A549 (cell line): Measurements from ENCODE around the gene FAHD1. TPM values are rescaled to one million over a fixed set of nuclear protein-coding genes. Genes with fewer than 3 reads are reported as not detected.

Source experiments
- ATAC-seq, 2 experiments: fragments of 200-7000 bp in 1 of 2; fragments of >200 bp in 1 of 2; cut with Nextera tagmentation in 1 of 2; cut with Tn5 transposase in 1 of 2; 3 replicates each; pipeline versions ENCODE4 v1.8.0 to v1.9.1; 2018 to 2020; ENCODE audit warnings: mild to moderate bottlenecking in 1 of 2, moderate library complexity in 1 of 2
- CTCF ChIA-PET: fragments of 300-600 bp; sonication (Branson Sonifier 250); formaldehyde crosslinking; extraction: SDS; loops from one replicate; lab custom pipeline; 2021; ENCODE audit warnings: antibody characterized with exemption, inconsistent platforms; lab: Yijun Ruan, JAX
- POLR2A ChIA-PET: fragments of 350-600 bp; formaldehyde crosslinking; extraction: SDS; loops from one replicate; lab custom pipeline; 2021; ENCODE audit warnings: antibody characterized with exemption, inconsistent platforms; lab: Yijun Ruan, JAX
- DNase-seq, 2 experiments: peaks; one replicate each; pipeline versions ENCODE4 v3.0.0 to v3.0.0-alpha.2; 2011 to 2016; ENCODE audit warnings: low read depth in 1 of 2, low spot score in 1 of 2
- FAIRE-seq: peaks from 2 replicates; lab custom pipeline; 2011; peaks lifted over from hg19 to GRCh38; lab: Jason Lieb, UNC
- H3K27ac ChIP-seq, 2 experiments: fragments of >200 bp; sonication (Bioruptor Twin); formaldehyde crosslinking; 3 replicates each; pipeline ENCODE4 v1.5.1; 2016 to 2017
- H3K4me1 ChIP-seq: fragments of >200 bp; sonication (Bioruptor Twin); formaldehyde crosslinking; 3 replicates; pipeline ENCODE4 v1.6.1; 2016
- H3K4me2 ChIP-seq: fragments of >200 bp; sonication (Bioruptor Twin); formaldehyde crosslinking; 3 replicates; pipeline ENCODE4 v1.6.1; 2016
- H3K4me3 ChIP-seq: fragments of >200 bp; sonication (Bioruptor Twin); formaldehyde crosslinking; 3 replicates; pipeline ENCODE4 v1.5.1; 2016
- H3K9me3 ChIP-seq: fragments of >200 bp; sonication (Bioruptor Twin); formaldehyde crosslinking; 3 replicates; pipeline ENCODE4 v1.6.1; 2016
- CEBPB ChIP-seq, 2 experiments: fragments of >200 bp in 1 of 2; sonication (Bioruptor Twin) in 1 of 2; formaldehyde crosslinking in 1 of 2; IDR thresholded peaks; 2 replicates each; pipeline ENCODE4 v1.6.1; 2012 to 2016
- CHD2 ChIP-seq: fragments of 150-350 bp; IDR thresholded peaks from 2 replicates; pipeline ENCODE4 v1.6.1; 2014; ENCODE audit warnings: low read length; ENCODE audit not compliant: partially characterized antibody
- EHF ChIP-seq: fragments of 250-450 bp; sonication (Bioruptor Pico); IDR thresholded peaks from 2 replicates; pipeline ENCODE4 v1.5.0; 2020; ENCODE audit warnings: mild to moderate bottlenecking
- EHMT2 ChIP-seq: fragments of 200-600 bp; sonication (generic); IDR thresholded peaks from 2 replicates; pipeline ENCODE4 v1.6.1; 2016; ENCODE audit warnings: antibody characterized with exemption, low read depth, mild to moderate bottlenecking, moderate library complexity
- ESRRA ChIP-seq: fragments of 150-350 bp; IDR thresholded peaks from 2 replicates; pipeline ENCODE4 v1.6.1; 2014; ENCODE audit warnings: mild to moderate bottlenecking, low read length, borderline replicate concordance
- FOSL2 ChIP-seq, 2 experiments: fragments of 450-650 bp in 1 of 2; fragments of >200 bp in 1 of 2; sonication (Bioruptor Twin) in 1 of 2; formaldehyde crosslinking; IDR thresholded peaks; 2 replicates each; pipeline versions ENCODE4 v1.5.0 to v1.6.1; 2016 to 2020; ENCODE audit warnings: mild to moderate bottlenecking in 1 of 2, moderate library complexity in 1 of 2
- GATA3 ChIP-seq: IDR thresholded peaks from 2 replicates; pipeline ENCODE4 v1.6.1; 2012; ENCODE audit warnings: borderline replicate concordance
- HEYL ChIP-seq: fragments of 250-450 bp; sonication (Bioruptor Pico); IDR thresholded peaks from 2 replicates; pipeline ENCODE4 v1.8.0; 2021; ENCODE audit warnings: mild to moderate bottlenecking, moderate library complexity
- HOXB5 ChIP-seq: fragments of 250-450 bp; sonication (Bioruptor Pico); IDR thresholded peaks from 2 replicates; pipeline ENCODE4 v1.5.0; 2020; ENCODE audit warnings: mild to moderate bottlenecking, moderate library complexity
- JUN ChIP-seq, 2 experiments: fragments of >200 bp; sonication (Bioruptor Twin); formaldehyde crosslinking; IDR thresholded peaks; 2 replicates in 1 of 2; 3 replicates in 1 of 2; pipeline ENCODE4 v1.6.1; 2016 to 2017
- KDM5A ChIP-seq: fragments of 200-600 bp; sonication (generic); IDR thresholded peaks from 2 replicates; pipeline ENCODE4 v1.6.1; 2016; ENCODE audit warnings: antibody characterized with exemption, mild to moderate bottlenecking
- MAFK ChIP-seq: fragments of 450-650 bp; IDR thresholded peaks from 2 replicates; pipeline ENCODE4 v1.6.1; 2014; ENCODE audit not compliant: partially characterized antibody
- MYC ChIP-seq: IDR thresholded peaks from 2 replicates; pipeline ENCODE4 v1.6.1; 2012; ENCODE audit warnings: mild to moderate bottlenecking, inconsistent platforms, low read length, improper control_type of control experiment, borderline replicate concordance
- PHF8 ChIP-seq: fragments of 200-600 bp; sonication (generic); IDR thresholded peaks from 2 replicates; pipeline ENCODE4 v1.6.1; 2016; ENCODE audit warnings: low read depth, mild to moderate bottlenecking, antibody characterized with exemption, moderate library complexity, borderline replicate concordance
- POLR2A ChIP-seq: IDR thresholded peaks from 2 replicates; pipeline ENCODE4 v1.6.1; 2012; ENCODE audit warnings: mild to moderate bottlenecking, low read length
- RFX5 ChIP-seq: fragments of 450-650 bp; IDR thresholded peaks from 2 replicates; pipeline ENCODE4 v1.7.1; 2014; ENCODE audit warnings: antibody characterized with exemption, mild to moderate bottlenecking, moderate library complexity
- TFCP2L1 ChIP-seq: fragments of 250-450 bp; sonication (Bioruptor Pico); IDR thresholded peaks from 2 replicates; pipeline ENCODE4 v1.5.0; 2021; ENCODE audit warnings: mild to moderate bottlenecking
- WGBS: methylation state at CpG from one replicate; pipeline ENCODE4 v1.1.6; 2017; ENCODE audit errors: missing lambda C conversion rate; 5-methylcytosine and 5-hydroxymethylcytosine counted together
- polyA minus RNA-seq: library from RNA; depleted of rRNA, polyadenylated mRNA; stranded (reverse); fragments of >200 nt; gene quantifications from 2 replicates; pipeline ENCODE4 v1.2.3, GENCODE V29; 2011; rRNA and poly(A)+ RNA removed
- polyA plus RNA-seq, 4 experiments: library from polyadenylated mRNA; depleted of rRNA in 3 of 4; stranded (reverse); fragments of >200 nt; fragmentation: RNase III in 1 of 4; extraction: RNeasy Plus Mini Kit Qiagen cat#74134 plus additional on column Dnase treatment in 1 of 4; gene quantifications; 2 replicates in 3 of 4; 3 replicates in 1 of 4; pipeline ENCODE4 v1.2.3, GENCODE V29; 2011 to 2017
- TF ChIP-seq, protein P1 (sequence below): fragments of 150-350 bp; IDR thresholded peaks from 2 replicates; pipeline ENCODE4 v1.6.1; 2014; ENCODE audit warnings: low read depth, mild to moderate bottlenecking, low read length
- TF ChIP-seq, protein P2 (sequence below): IDR thresholded peaks from 2 replicates; pipeline ENCODE4 v1.6.1; 2012
- TF ChIP-seq, protein P3 (sequence below): fragments of 450-650 bp; IDR thresholded peaks from 2 replicates; pipeline ENCODE4 v1.6.1; 2014; ENCODE audit warnings: antibody characterized with exemption
- TF ChIP-seq, protein P4 (sequence below): fragments of >200 bp; sonication (Bioruptor Twin); formaldehyde crosslinking; IDR thresholded peaks from 2 replicates; pipeline ENCODE4 v1.6.1; 2016
- TF ChIP-seq, protein P5 (sequence below): fragments of 200-600 bp; sonication (generic); IDR thresholded peaks from 2 replicates; pipeline ENCODE4 v1.6.1; 2016; ENCODE audit warnings: antibody characterized with exemption, mild to moderate bottlenecking, moderate library complexity
- TF ChIP-seq, protein P6 (sequence below): fragments of 250-450 bp; sonication (Bioruptor Pico); IDR thresholded peaks from 2 replicates; pipeline ENCODE4 v1.5.0; 2021; ENCODE audit warnings: mild to moderate bottlenecking, moderate library complexity, borderline replicate concordance
- TF ChIP-seq, protein P7 (sequence below): fragments of >200 bp; sonication (Bioruptor Twin); formaldehyde crosslinking; IDR thresholded peaks from 3 replicates; pipeline ENCODE4 v1.6.1; 2016
- TF ChIP-seq, protein P8 (sequence below): IDR thresholded peaks from 2 replicates; pipeline ENCODE4 v1.6.1; 2012; ENCODE audit warnings: low read depth, borderline replicate concordance

FAHD1 gene
- polyA plus RNA-seq (2011; rRNA removed), result 30.2 and 30.6 TPM in 2 replicates
- 78.6 and 81.8 TPM in 2 replicates for polyA plus RNA-seq (2012; cell fraction: cytosol; rRNA removed)
- 34.3 and 52.4 TPM in 2 replicates for polyA plus RNA-seq (2012; cell fraction: nucleus; rRNA removed)
- polyA plus RNA-seq (2017; fragmentation: RNase III; extraction: RNeasy Plus Mini Kit Qiagen cat#74134 plus additional on column Dnase treatment), result 63.2 to 68.4 TPM (median 64.5 TPM) in 3 replicates
- 14.8 and 19.4 TPM in 2 replicates for polyA minus RNA-seq

DNA sequence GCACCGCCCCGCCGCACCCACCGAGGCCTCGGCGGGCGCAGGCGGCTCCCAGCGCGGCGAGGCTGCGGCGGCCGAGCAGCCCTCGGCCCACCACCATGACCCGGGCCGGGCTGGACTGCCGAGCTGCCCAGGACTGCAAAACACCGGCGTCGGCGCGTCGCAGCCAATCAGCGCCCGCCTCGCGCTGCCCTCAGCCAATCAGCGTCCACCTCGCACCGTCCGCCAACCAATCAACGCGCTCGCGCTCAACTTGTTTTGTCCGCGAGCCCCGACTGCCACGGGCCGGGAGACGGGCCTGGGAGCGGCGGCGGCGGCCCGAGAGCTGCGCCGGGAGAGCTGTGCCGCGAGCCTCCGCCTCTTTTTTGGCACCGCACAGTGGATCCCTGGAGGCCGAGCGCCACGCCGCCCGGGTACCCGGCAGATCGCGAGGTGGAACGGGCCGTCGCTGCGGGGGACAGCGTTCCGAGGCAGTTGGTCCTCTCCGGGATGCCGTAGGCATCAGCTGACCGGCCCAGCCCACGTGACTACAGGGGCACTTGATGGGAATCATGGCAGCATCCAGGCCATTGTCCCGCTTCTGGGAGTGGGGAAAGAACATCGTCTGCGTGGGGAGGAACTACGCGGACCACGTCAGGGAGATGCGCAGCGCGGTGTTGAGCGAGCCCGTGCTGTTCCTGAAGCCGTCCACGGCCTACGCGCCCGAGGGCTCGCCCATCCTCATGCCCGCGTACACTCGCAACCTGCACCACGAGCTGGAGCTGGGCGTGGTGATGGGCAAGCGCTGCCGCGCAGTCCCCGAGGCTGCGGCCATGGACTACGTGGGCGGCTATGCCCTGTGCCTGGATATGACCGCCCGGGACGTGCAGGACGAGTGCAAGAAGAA is at the start of gene FAHD1, which contains the start of gene HAGH:
TSS of gene FAHD1 (plus strand) at position 516 of the 883 bp plus-strand sequence. CDS start at position 549, 33 bp downstream.
TSS of gene HAGH (minus strand) at position 135 of the 883 bp plus-strand sequence. CDS start at position 97, 38 bp downstream.
- peak within 1 kb of the TSS; percentile 98 for H3K4me2 ChIP-seq
- ChIA-PET CTCF (interaction anchor here (0.8 to 1.2 kb wide), 5 partner anchors 12 to 44 kb away, joined by 3 to 4 read pairs (median 4); partner anchors contain the start of genes NUBP2 and SPSB3), POLR2A (interaction anchor here (0.5 to 1.9 kb wide), 8 partner anchors 20 to 531 kb away, joined by 3 to 12 read pairs (median 4); partner anchors contain the start of genes CRAMP1, IFT140, NUBP2 and RPS2)
- H3K9me3 ChIP-seq, result no peaks in the 10 kb centered on the region
- ATAC-seq, result peak; percentile 89 to 94
- H3K4me3 ChIP-seq, result peak within 1 kb of the TSS; percentile 67
- peak within 1 kb of the TSS; percentile 89 to 95 for H3K27ac ChIP-seq
- H3K4me1 ChIP-seq, result peaks cover 22% of the 10 kb centered on the region
- under 1% methylated on average over 30 of the region's 104 CpGs for WGBS
- FAIRE-seq, result peak; percentile 32
- DNase-seq, result peak; percentile 98 to 99
- TF ChIP-seq HEYL (CRISPR knock-in tag), result no peak
- peak; percentile 50; the same call in 1 of the 2 replicates for TF ChIP-seq GATA3
- TF ChIP-seq, protein P1, sequence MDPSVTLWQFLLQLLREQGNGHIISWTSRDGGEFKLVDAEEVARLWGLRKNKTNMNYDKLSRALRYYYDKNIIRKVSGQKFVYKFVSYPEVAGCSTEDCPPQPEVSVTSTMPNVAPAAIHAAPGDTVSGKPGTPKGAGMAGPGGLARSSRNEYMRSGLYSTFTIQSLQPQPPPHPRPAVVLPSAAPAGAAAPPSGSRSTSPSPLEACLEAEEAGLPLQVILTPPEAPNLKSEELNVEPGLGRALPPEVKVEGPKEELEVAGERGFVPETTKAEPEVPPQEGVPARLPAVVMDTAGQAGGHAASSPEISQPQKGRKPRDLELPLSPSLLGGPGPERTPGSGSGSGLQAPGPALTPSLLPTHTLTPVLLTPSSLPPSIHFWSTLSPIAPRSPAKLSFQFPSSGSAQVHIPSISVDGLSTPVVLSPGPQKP, result no peak
- peak; percentile 74; the same call in 1 of the 2 replicates for TF ChIP-seq HOXB5 (CRISPR knock-in tag)
- no peak for TF ChIP-seq EHMT2
- no peak for TF ChIP-seq EHF (CRISPR knock-in tag)
- TF ChIP-seq MAFK, result peak; percentile 1
- TF ChIP-seq, protein P2, sequence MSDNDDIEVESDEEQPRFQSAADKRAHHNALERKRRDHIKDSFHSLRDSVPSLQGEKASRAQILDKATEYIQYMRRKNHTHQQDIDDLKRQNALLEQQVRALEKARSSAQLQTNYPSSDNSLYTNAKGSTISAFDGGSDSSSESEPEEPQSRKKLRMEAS, result peak; percentile 98
- 0 out of 2 replicates have a peak, but pooled peaks have one; percentile 5 for TF ChIP-seq TFCP2L1 (CRISPR knock-in tag)
- TF ChIP-seq MYC, result peak; percentile 72
- peak; percentile 99 for TF ChIP-seq KDM5A
- no peak; a peak in 1 of 4 replicates for TF ChIP-seq CEBPB (IDR thresholded peaks at IDR 0.05)
- peak; percentile 58; the same call in 1 of the 2 replicates for TF ChIP-seq PHF8
- TF ChIP-seq, protein P3, sequence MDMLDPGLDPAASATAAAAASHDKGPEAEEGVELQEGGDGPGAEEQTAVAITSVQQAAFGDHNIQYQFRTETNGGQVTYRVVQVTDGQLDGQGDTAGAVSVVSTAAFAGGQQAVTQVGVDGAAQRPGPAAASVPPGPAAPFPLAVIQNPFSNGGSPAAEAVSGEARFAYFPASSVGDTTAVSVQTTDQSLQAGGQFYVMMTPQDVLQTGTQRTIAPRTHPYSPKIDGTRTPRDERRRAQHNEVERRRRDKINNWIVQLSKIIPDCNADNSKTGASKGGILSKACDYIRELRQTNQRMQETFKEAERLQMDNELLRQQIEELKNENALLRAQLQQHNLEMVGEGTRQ, result peak; percentile 99
- peak in 1 of 2 experiments; percentile 94; a peak in 3 of 5 replicates for TF ChIP-seq JUN (IDR thresholded peaks at IDR 0.05)
- TF ChIP-seq, protein P4, sequence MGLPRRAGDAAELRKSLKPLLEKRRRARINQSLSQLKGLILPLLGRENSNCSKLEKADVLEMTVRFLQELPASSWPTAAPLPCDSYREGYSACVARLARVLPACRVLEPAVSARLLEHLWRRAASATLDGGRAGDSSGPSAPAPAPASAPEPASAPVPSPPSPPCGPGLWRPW, result no peak
- peak; percentile 91 for TF ChIP-seq RFX5
- TF ChIP-seq, protein P5, sequence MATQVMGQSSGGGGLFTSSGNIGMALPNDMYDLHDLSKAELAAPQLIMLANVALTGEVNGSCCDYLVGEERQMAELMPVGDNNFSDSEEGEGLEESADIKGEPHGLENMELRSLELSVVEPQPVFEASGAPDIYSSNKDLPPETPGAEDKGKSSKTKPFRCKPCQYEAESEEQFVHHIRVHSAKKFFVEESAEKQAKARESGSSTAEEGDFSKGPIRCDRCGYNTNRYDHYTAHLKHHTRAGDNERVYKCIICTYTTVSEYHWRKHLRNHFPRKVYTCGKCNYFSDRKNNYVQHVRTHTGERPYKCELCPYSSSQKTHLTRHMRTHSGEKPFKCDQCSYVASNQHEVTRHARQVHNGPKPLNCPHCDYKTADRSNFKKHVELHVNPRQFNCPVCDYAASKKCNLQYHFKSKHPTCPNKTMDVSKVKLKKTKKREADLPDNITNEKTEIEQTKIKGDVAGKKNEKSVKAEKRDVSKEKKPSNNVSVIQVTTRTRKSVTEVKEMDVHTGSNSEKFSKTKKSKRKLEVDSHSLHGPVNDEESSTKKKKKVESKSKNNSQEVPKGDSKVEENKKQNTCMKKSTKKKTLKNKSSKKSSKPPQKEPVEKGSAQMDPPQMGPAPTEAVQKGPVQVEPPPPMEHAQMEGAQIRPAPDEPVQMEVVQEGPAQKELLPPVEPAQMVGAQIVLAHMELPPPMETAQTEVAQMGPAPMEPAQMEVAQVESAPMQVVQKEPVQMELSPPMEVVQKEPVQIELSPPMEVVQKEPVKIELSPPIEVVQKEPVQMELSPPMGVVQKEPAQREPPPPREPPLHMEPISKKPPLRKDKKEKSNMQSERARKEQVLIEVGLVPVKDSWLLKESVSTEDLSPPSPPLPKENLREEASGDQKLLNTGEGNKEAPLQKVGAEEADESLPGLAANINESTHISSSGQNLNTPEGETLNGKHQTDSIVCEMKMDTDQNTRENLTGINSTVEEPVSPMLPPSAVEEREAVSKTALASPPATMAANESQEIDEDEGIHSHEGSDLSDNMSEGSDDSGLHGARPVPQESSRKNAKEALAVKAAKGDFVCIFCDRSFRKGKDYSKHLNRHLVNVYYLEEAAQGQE, result peak; percentile 22; the same call in 1 of the 2 replicates
- TF ChIP-seq FOSL2 (IDR thresholded peaks at IDR 0.05), result no peak
- no peak for TF ChIP-seq FOSL2 (CRISPR knock-in tag; IDR thresholded peaks at IDR 0.05)
- TF ChIP-seq, protein P6, sequence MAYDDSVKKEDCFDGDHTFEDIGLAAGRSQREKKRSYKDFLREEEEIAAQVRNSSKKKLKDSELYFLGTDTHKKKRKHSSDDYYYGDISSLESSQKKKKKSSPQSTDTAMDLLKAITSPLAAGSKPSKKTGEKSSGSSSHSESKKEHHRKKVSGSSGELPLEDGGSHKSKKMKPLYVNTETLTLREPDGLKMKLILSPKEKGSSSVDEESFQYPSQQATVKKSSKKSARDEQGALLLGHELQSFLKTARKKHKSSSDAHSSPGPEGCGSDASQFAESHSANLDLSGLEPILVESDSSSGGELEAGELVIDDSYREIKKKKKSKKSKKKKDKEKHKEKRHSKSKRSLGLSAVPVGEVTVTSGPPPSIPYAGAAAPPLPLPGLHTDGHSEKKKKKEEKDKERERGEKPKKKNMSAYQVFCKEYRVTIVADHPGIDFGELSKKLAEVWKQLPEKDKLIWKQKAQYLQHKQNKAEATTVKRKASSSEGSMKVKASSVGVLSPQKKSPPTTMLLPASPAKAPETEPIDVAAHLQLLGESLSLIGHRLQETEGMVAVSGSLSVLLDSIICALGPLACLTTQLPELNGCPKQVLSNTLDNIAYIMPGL, result no peak
- TF ChIP-seq, protein P7, sequence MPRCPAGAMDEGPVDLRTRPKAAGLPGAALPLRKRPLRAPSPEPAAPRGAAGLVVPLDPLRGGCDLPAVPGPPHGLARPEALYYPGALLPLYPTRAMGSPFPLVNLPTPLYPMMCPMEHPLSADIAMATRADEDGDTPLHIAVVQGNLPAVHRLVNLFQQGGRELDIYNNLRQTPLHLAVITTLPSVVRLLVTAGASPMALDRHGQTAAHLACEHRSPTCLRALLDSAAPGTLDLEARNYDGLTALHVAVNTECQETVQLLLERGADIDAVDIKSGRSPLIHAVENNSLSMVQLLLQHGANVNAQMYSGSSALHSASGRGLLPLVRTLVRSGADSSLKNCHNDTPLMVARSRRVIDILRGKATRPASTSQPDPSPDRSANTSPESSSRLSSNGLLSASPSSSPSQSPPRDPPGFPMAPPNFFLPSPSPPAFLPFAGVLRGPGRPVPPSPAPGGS, result peak; percentile 60; the same call in 2 of the 3 replicates
- TF ChIP-seq ESRRA, result no peak; the same call in 1 of the 2 replicates
- TF ChIP-seq POLR2A, result peak; percentile 79
- TF ChIP-seq, protein P8, sequence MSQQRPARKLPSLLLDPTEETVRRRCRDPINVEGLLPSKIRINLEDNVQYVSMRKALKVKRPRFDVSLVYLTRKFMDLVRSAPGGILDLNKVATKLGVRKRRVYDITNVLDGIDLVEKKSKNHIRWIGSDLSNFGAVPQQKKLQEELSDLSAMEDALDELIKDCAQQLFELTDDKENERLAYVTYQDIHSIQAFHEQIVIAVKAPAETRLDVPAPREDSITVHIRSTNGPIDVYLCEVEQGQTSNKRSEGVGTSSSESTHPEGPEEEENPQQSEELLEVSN, result peak; percentile 76; the same call in 1 of the 2 replicates
- no peak for TF ChIP-seq CHD2
